Neural cell (in vitro differentiated cells): ENCODE data around the gene LRRN3. TPM values are rescaled to one million over a fixed set of nuclear protein-coding genes. Genes with fewer than 3 reads are reported as not detected.

ENCODE experiments used
- H2AFZ ChIP-seq: fragments of 200-600, 300-800 bp; sonication (generic), shearing (Covaris generic); 2 replicates; pipeline ENCODE4 v1.6.0; 2014; ENCODE audit warnings: low read depth, mild to moderate bottlenecking, antibody characterized with exemption, low read length, moderate library complexity
- H3F3A ChIP-seq: fragments of 200-600 bp; shearing (Covaris generic); 2 replicates; pipeline ENCODE4 v1.6.1; 2016; ENCODE audit warnings: mild to moderate bottlenecking, moderate library complexity, mixed read lengths, antibody characterized with exemption, low read length; ENCODE audit not compliant: insufficient read depth, poor library complexity, severe bottlenecking
- H3K27ac ChIP-seq: fragments of 200-600, 300-800 bp; sonication (generic), shearing (Covaris generic); 2 replicates; pipeline ENCODE4 v1.5.1; 2014; ENCODE audit warnings: mild to moderate bottlenecking, low read length, moderate library complexity
- H3K27me3 ChIP-seq: fragments of 300-800, 200-600 bp; sonication (generic), shearing (Covaris generic); 2 replicates; pipeline ENCODE4 v1.6.0; 2014; ENCODE audit warnings: mild to moderate bottlenecking, low read depth, low read length, moderate library complexity; ENCODE audit not compliant: insufficient read depth
- H3K36me3 ChIP-seq: fragments of 300-800, 200-600 bp; sonication (generic), shearing (Covaris generic); 2 replicates; pipeline ENCODE4 v1.5.1; 2014; ENCODE audit warnings: mild to moderate bottlenecking, antibody characterized with exemption, low read length, moderate library complexity; ENCODE audit not compliant: insufficient read depth
- H3K4me2 ChIP-seq: fragments of 300-800, 200-600 bp; sonication (generic), shearing (Covaris generic); 2 replicates; pipeline ENCODE4 v1.6.0; 2014; ENCODE audit warnings: mild to moderate bottlenecking, low read length
- H3K4me3 ChIP-seq: fragments of 300-800, 200-600 bp; sonication (generic), shearing (Covaris generic); 2 replicates; pipeline ENCODE4 v1.5.1; 2014; ENCODE audit warnings: mild to moderate bottlenecking, low read length, moderate library complexity
- H3K79me2 ChIP-seq: fragments of 200-600 bp; shearing (Covaris generic); replicated peaks from 2 replicates; pipeline ENCODE4 v1.6.0; 2014; ENCODE audit warnings: mild to moderate bottlenecking, low read length, moderate library complexity; ENCODE audit not compliant: insufficient read depth
- H3K9ac ChIP-seq: fragments of 300-800, 200-600 bp; sonication (generic), shearing (Covaris generic); 2 replicates; pipeline ENCODE4 v1.6.1; 2016; ENCODE audit warnings: mild to moderate bottlenecking, low read length, mixed read lengths
- H3K9me2 ChIP-seq: fragments of 200-600 bp; shearing (Covaris generic); 2 replicates; pipeline ENCODE4 v1.6.1; 2016; ENCODE audit warnings: mild to moderate bottlenecking, low read length, mixed read lengths; ENCODE audit not compliant: insufficient read depth
- H3K9me3 ChIP-seq: fragments of 200-600, 300-800 bp; sonication (generic), shearing (Covaris generic); 2 replicates; pipeline ENCODE4 v1.6.1; 2016; ENCODE audit warnings: mild to moderate bottlenecking, mixed run types, low read length, moderate library complexity, mixed read lengths
- H4K20me1 ChIP-seq: fragments of 200-600 bp; shearing (Covaris generic); 2 replicates; pipeline ENCODE4 v1.6.1; 2016; ENCODE audit warnings: mild to moderate bottlenecking, mixed run types; ENCODE audit not compliant: insufficient read depth
- EP300 ChIP-seq: fragments of 450-650 bp; conservative IDR thresholded peaks from 2 replicates; pipeline ENCODE4 v1.6.1; 2014; ENCODE audit warnings: antibody characterized with exemption, mild to moderate bottlenecking, moderate library complexity; ENCODE audit not compliant: poor library complexity, severe bottlenecking
- EZH2 ChIP-seq: fragments of 200-600, 300-800 bp; shearing (Covaris generic), sonication (generic); IDR thresholded peaks from 2 replicates; pipeline ENCODE4 v1.6.1; 2014; ENCODE audit warnings: antibody characterized with exemption, low read length, borderline replicate concordance, mild to moderate bottlenecking; ENCODE audit not compliant: insufficient read depth, poor library complexity, severe bottlenecking
- MXI1 ChIP-seq: fragments of 450-650 bp; conservative IDR thresholded peaks from 2 replicates; pipeline ENCODE4 v1.6.1; 2014; ENCODE audit warnings: antibody characterized with exemption, mild to moderate bottlenecking; ENCODE audit not compliant: poor library complexity, severe bottlenecking
- POLR2AphosphoS5 ChIP-seq: IDR thresholded peaks from 2 replicates; pipeline ENCODE4 v1.6.1; 2012
- RAD21 ChIP-seq: fragments of 450-650 bp; conservative IDR thresholded peaks from 2 replicates; pipeline ENCODE4 v1.6.1; 2014; ENCODE audit warnings: antibody characterized with exemption, mild to moderate bottlenecking, moderate library complexity
- SMC3 ChIP-seq: fragments of 450-650 bp; conservative IDR thresholded peaks from 2 replicates; pipeline ENCODE4 v1.6.1; 2014; ENCODE audit warnings: antibody characterized with exemption, mild to moderate bottlenecking, moderate library complexity; ENCODE audit not compliant: poor library complexity
- TAF1 ChIP-seq: IDR thresholded peaks from 2 replicates; pipeline ENCODE4 v1.6.1; 2012; ENCODE audit warnings: low read depth
- polyA plus RNA-seq: library from polyadenylated mRNA; depleted of rRNA; stranded (reverse); fragments of >200 nt; gene quantifications from 2 replicates; pipeline ENCODE4 v1.2.3, GENCODE V29; 2014
- TF ChIP-seq, protein P1 (sequence below): IDR thresholded peaks from 2 replicates; pipeline ENCODE4 v1.6.1; 2012; ENCODE audit warnings: borderline replicate concordance
- TF ChIP-seq, protein P2 (sequence below): fragments of 450-650 bp; IDR thresholded peaks from 2 replicates; pipeline ENCODE4 v1.5.1; 2014; ENCODE audit warnings: antibody characterized with exemption, mild to moderate bottlenecking, moderate library complexity; ENCODE audit not compliant: poor library complexity, severe bottlenecking

Gene LRRN3
- polyA plus RNA-seq, 1 donor from 2014 or later, result 138 TPM

DNA sequence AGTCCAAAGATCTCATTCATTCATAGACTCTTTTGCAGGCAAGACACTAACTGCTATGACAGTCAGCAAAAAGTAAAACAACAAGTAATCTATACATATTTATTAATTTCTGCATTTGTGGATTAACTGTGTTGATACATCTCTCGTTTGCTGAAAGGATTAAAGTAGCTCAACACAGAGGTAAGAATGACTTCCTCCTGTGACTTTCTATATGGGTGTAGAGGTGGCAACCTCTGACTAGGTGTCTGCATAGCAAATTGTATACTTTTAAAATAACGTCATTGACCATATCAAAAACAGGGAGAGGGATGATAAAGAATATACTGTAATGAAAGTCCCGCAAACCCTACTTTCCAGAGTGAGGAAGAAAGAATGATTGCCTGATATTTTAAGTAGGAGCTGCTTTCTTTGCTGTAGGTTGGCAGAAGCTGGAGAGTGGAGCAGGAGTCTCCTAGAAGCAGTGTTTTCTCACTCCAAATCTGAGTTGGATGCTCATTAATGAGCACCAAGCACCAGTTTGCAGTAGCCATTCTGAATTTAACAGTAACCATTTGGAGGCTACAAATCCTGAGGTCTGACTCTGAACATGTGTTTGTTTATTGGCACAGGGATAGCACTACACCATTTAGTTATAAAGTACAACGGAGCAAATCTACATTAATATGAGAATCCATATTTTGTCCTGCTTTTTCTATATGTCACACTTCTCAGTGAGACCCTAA, 9.2 kb upstream of the LRRN3 start:
- no peaks in the 10 kb centered on the region for H3K27me3 ChIP-seq
- H3K9me2 ChIP-seq, result no peaks in the 10 kb centered on the region
- H3K4me2 ChIP-seq, result no peak overlapping the region
- no peaks in the 10 kb centered on the region for H3K36me3 ChIP-seq
- no peak overlapping the region for H3K9ac ChIP-seq
- no peak overlapping the region for H3K4me3 ChIP-seq
- H3K27ac ChIP-seq, result no peak overlapping the region
- no peaks in the 10 kb centered on the region for H4K20me1 ChIP-seq
- no peak overlapping the region for H2AFZ ChIP-seq
- H3K79me2 ChIP-seq, result no peaks in the 10 kb centered on the region
- TF ChIP-seq SMC3 (no peak), EZH2 (no peak), POLR2AphosphoS5 (no peak), MXI1 (no peak), EP300 (no peak), TAF1 (no peak)
- TF ChIP-seq, protein P1, sequence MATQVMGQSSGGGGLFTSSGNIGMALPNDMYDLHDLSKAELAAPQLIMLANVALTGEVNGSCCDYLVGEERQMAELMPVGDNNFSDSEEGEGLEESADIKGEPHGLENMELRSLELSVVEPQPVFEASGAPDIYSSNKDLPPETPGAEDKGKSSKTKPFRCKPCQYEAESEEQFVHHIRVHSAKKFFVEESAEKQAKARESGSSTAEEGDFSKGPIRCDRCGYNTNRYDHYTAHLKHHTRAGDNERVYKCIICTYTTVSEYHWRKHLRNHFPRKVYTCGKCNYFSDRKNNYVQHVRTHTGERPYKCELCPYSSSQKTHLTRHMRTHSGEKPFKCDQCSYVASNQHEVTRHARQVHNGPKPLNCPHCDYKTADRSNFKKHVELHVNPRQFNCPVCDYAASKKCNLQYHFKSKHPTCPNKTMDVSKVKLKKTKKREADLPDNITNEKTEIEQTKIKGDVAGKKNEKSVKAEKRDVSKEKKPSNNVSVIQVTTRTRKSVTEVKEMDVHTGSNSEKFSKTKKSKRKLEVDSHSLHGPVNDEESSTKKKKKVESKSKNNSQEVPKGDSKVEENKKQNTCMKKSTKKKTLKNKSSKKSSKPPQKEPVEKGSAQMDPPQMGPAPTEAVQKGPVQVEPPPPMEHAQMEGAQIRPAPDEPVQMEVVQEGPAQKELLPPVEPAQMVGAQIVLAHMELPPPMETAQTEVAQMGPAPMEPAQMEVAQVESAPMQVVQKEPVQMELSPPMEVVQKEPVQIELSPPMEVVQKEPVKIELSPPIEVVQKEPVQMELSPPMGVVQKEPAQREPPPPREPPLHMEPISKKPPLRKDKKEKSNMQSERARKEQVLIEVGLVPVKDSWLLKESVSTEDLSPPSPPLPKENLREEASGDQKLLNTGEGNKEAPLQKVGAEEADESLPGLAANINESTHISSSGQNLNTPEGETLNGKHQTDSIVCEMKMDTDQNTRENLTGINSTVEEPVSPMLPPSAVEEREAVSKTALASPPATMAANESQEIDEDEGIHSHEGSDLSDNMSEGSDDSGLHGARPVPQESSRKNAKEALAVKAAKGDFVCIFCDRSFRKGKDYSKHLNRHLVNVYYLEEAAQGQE, result no peak
- TF ChIP-seq, protein P2, sequence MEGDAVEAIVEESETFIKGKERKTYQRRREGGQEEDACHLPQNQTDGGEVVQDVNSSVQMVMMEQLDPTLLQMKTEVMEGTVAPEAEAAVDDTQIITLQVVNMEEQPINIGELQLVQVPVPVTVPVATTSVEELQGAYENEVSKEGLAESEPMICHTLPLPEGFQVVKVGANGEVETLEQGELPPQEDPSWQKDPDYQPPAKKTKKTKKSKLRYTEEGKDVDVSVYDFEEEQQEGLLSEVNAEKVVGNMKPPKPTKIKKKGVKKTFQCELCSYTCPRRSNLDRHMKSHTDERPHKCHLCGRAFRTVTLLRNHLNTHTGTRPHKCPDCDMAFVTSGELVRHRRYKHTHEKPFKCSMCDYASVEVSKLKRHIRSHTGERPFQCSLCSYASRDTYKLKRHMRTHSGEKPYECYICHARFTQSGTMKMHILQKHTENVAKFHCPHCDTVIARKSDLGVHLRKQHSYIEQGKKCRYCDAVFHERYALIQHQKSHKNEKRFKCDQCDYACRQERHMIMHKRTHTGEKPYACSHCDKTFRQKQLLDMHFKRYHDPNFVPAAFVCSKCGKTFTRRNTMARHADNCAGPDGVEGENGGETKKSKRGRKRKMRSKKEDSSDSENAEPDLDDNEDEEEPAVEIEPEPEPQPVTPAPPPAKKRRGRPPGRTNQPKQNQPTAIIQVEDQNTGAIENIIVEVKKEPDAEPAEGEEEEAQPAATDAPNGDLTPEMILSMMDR, result no peak
- H3K9me3 ChIP-seq, result no peaks in the 10 kb centered on the region
- no peaks in the 10 kb centered on the region for H3F3A ChIP-seq

DNA sequence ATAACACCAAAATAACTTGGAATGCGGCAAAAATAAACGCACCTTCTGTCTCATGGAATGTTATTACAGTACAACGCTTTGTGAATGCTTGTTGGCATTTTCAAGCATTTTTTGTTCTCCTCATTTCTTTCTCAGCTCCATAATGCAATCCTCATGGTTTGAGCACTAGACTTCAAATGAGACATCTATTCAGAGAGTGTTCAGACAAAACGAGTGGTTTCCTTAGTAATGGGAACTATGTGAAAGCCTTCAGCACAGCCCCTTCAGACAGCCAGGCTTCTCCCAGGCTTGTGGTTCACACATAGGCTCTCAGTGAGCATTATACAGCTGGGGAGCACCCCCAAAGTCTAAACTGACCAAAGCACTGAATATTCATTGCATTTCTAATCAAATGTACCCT, 8.6 kb upstream of the LRRN3 start:
- Histone ChIP-seq H3K27me3 (no peaks in the 10 kb centered on the region), H3K4me3 (no peak overlapping the region), H3F3A (no peaks in the 10 kb centered on the region), H3K36me3 (no peaks in the 10 kb centered on the region), H3K27ac (no peak overlapping the region), H3K9ac (no peak overlapping the region), H3K9me3 (no peaks in the 10 kb centered on the region), H4K20me1 (no peaks in the 10 kb centered on the region), H3K9me2 (no peaks in the 10 kb centered on the region), H3K4me2 (no peak overlapping the region), H3K79me2 (no peaks in the 10 kb centered on the region), H2AFZ (no peak overlapping the region)
- TF ChIP-seq RAD21 (no peak), POLR2AphosphoS5 (no peak), TAF1 (no peak), EZH2 (no peak), EP300 (no peak), MXI1 (no peak), SMC3 (no peak)
- TF ChIP-seq, protein P1, result no peak
- TF ChIP-seq, protein P2, result no peak
